K562 (cell line): Measurements from ENCODE around the gene ACOX1. TPM values are rescaled to one million over a fixed set of nuclear protein-coding genes. Genes with fewer than 3 reads are reported as not detected.

Experiments
- ATAC-seq: fragments of 200-7000 bp; cut with Tn5 transposase; 3 replicates; pipeline ENCODE4 v1.9.1; 2020; ENCODE audit warnings: moderate library complexity
- BruUV-seq: library from RNA; stranded (reverse); fragments of 400-500 nt; replicated peaks from 2 replicates; lab custom pipeline; 2021; lab: Mats Ljungman, UMichigan
- CTCF ChIA-PET: fragments of 300-600 bp; formaldehyde crosslinking; extraction: SDS; loops from one replicate; lab custom pipeline; 2021; ENCODE audit warnings: low intra/inter-chr PET ratio; lab: Yijun Ruan, JAX
- POLR2A ChIA-PET: fragments of 300-600, 350-650 bp; sonication (Branson Sonifier 250); formaldehyde crosslinking; extraction: SDS; loops from one replicate; lab custom pipeline; 2021; ENCODE audit warnings: antibody characterized with exemption, inconsistent platforms; lab: Yijun Ruan, JAX
- DNase-seq, 4 experiments: peaks; one replicate each; pipeline versions ENCODE4 v3.0.0 to v3.0.0-alpha.2; 2011 to 2018; ENCODE audit warnings: low spot score in 3 of 4, mixed read lengths in 3 of 4; ENCODE audit errors: extremely low read depth in 1 of 4
- FAIRE-seq: peaks from 2 replicates; lab custom pipeline; 2011; peaks lifted over from hg19 to GRCh38; lab: Jason Lieb, UNC
- H2AFZ ChIP-seq: 2 replicates; pipeline ENCODE4 v1.6.0; 2011; ENCODE audit warnings: low read depth, low read length, control low read depth, inconsistent platforms
- H3K27ac ChIP-seq: fragments of 200-600 bp; 3 replicates; pipeline ENCODE4 v1.8.0; 2011; ENCODE audit warnings: low read depth, mild to moderate bottlenecking, control low read depth, inconsistent platforms, low read length, moderate library complexity, mixed read lengths; ENCODE audit errors: extremely low read depth
- H3K27me3 ChIP-seq, 2 experiments: fragments of 300-600 bp in 1 of 2; 2 replicates in 1 of 2; 3 replicates in 1 of 2; pipeline versions ENCODE4 v1.6.0 to v1.8.0; 2011; ENCODE audit warnings: inconsistent platforms in 2 of 2, low read length in 2 of 2, mild to moderate bottlenecking in 1 of 2, mixed read lengths in 1 of 2, moderate library complexity in 1 of 2; ENCODE audit not compliant: control insufficient read depth in 2 of 2, insufficient read depth in 2 of 2
- H3K36me3 ChIP-seq: fragments of 300-600 bp; 3 replicates; pipeline ENCODE4 v1.8.0; 2011; ENCODE audit warnings: mild to moderate bottlenecking, low read length, inconsistent platforms; ENCODE audit not compliant: control insufficient read depth, insufficient read depth
- H3K4me1 ChIP-seq, 2 experiments: fragments of 200-600 bp in 1 of 2; replicated peaks in 1 of 2; 2 replicates in 1 of 2; 3 replicates in 1 of 2; pipeline versions ENCODE4 v1.5.1 to v1.8.0; 2011; ENCODE audit warnings: inconsistent platforms in 2 of 2, low read length in 2 of 2, mild to moderate bottlenecking in 1 of 2, mixed read lengths in 1 of 2, moderate library complexity in 1 of 2; ENCODE audit not compliant: control insufficient read depth in 2 of 2, insufficient read depth in 2 of 2
- H3K4me2 ChIP-seq: 2 replicates; pipeline ENCODE4 v1.6.1; 2011; ENCODE audit warnings: low read length, control low read depth, inconsistent platforms, mixed read lengths; ENCODE audit not compliant: insufficient read depth
- H3K4me3 ChIP-seq: fragments of 200-600 bp; sonication (generic), shearing (Covaris generic); 2 replicates; pipeline ENCODE4 v1.5.1; 2016; ENCODE audit warnings: control low read depth, inconsistent platforms
- H3K79me2 ChIP-seq: fragments of 200-600 bp; 3 replicates; pipeline ENCODE4 v1.8.0; 2011; ENCODE audit warnings: low read length, inconsistent platforms; ENCODE audit not compliant: control insufficient read depth, insufficient read depth
- H3K9ac ChIP-seq, 2 experiments: 2 replicates each; pipeline versions ENCODE4 v1.6.0 to v1.6.1; 2011; ENCODE audit warnings: low read depth in 2 of 2, low read length in 2 of 2, control low read depth in 1 of 2, inconsistent platforms in 1 of 2, mild to moderate bottlenecking in 1 of 2, mixed read lengths in 1 of 2; ENCODE audit not compliant: insufficient read depth in 1 of 2
- H3K9me1 ChIP-seq: one replicate; pipeline ENCODE4 v1.6.0; 2011; ENCODE audit warnings: inconsistent platforms, mild to moderate bottlenecking, low read length, moderate library complexity; ENCODE audit not compliant: control insufficient read depth, insufficient read depth
- H3K9me3 ChIP-seq: replicated peaks from 2 replicates; pipeline ENCODE4 v1.5.1; 2011; ENCODE audit warnings: low read depth, low read length, inconsistent platforms; ENCODE audit not compliant: control insufficient read depth, insufficient read depth
- H4K20me1 ChIP-seq: replicated peaks from 2 replicates; pipeline ENCODE4 v1.6.1; 2011; ENCODE audit warnings: low read length, inconsistent platforms, mixed read lengths; ENCODE audit not compliant: control insufficient read depth, insufficient read depth
- BCL6 ChIP-seq: fragments of 250-450 bp; sonication (Bioruptor Pico); IDR thresholded peaks from 2 replicates; pipeline ENCODE4 v1.4.0; 2020
- CBFA2T3 ChIP-seq: fragments of 450-650 bp; IDR thresholded peaks from 2 replicates; pipeline ENCODE4 v1.6.1; 2017
- HIVEP1 ChIP-seq: fragments of 250-450 bp; sonication (Bioruptor Pico); IDR thresholded peaks from 2 replicates; pipeline ENCODE4 v1.4.0; 2020; ENCODE audit warnings: mild to moderate bottlenecking
- HNRNPLL ChIP-seq: fragments of 200-400 bp; formaldehyde crosslinking; IDR thresholded peaks from 2 replicates; pipeline ENCODE4 v1.6.1; 2017; ENCODE audit warnings: low read length, low read depth, mild to moderate bottlenecking; ENCODE audit not compliant: poor library complexity, severe bottlenecking
- MYBL2 ChIP-seq, 2 experiments: fragments of 450-650 bp in 1 of 2; sonication (generic) in 1 of 2; formaldehyde crosslinking in 1 of 2; IDR thresholded peaks; 2 replicates each; pipeline versions ENCODE4 v1.6.1 to v1.8.1; 2017 to 2022; ENCODE audit warnings: borderline replicate concordance in 1 of 2, inconsistent platforms in 1 of 2, low read depth in 1 of 2, mild to moderate bottlenecking in 1 of 2, missing genetic modification reagents in 1 of 2, moderate library complexity in 1 of 2
- RERE ChIP-seq: sonication (generic); formaldehyde crosslinking; IDR thresholded peaks from 2 replicates; pipeline ENCODE4 v1.8.0; 2023; ENCODE audit warnings: missing genetic modification reagents, mild to moderate bottlenecking, borderline replicate concordance
- SRSF7 ChIP-seq: fragments of 200-400 bp; formaldehyde crosslinking; optimal IDR thresholded peaks from 2 replicates; pipeline ENCODE3; 2017; ENCODE audit warnings: mild to moderate bottlenecking, low read depth, low read length
- ZBTB26 ChIP-seq: fragments of 450-650 bp; formaldehyde crosslinking; IDR thresholded peaks from 2 replicates; pipeline ENCODE4 v1.4.0; 2022; ENCODE audit warnings: missing genetic modification characterization
- ZNF584 ChIP-seq: fragments of 200-800 bp; sonication (Bioruptor generic); IDR thresholded peaks from 2 replicates; pipeline ENCODE4 v1.6.1; 2016; ENCODE audit warnings: low read depth, mild to moderate bottlenecking, missing genetic modification characterization, missing compliant biosample characterization
- WGBS: fragments of 100-300 bp; shearing (Covaris generic); methylation state at CpG from one replicate; pipeline ENCODE4 v1.1.6; 2016; ENCODE audit warnings: low coverage, mixed read lengths; ENCODE audit not compliant: insufficient coverage; ENCODE audit errors: missing lambda C conversion rate; 5-methylcytosine and 5-hydroxymethylcytosine counted together
- in situ Hi-C: fragments of 300-500 bp; cut with MboI; formaldehyde crosslinking; loops from 4 replicates; pipeline ENCODE4 v1.15.0; 2018; ENCODE audit warnings: inconsistent platforms, mixed read lengths
- intact Hi-C: fragments of 100-400 bp; cut with micrococcal nuclease; formaldehyde crosslinking; loops from 2 replicates; pipeline ENCODE4 v1.14.2; 2022
- polyA plus RNA-seq, 8 experiments: library from polyadenylated mRNA; depleted of rRNA in 4 of 8; stranded (reverse) in 5 of 8; unstranded in 3 of 8; fragments of >200 nt; fragmentation: Nextera tagmentation in 2 of 8; fragmentation: Illumina TruSeq in 1 of 8; extraction: Ambion mirVana in 2 of 8; extraction: Trizol in 1 of 8; gene quantifications; 2 replicates each; pipeline versions ENCODE4 v1.2.1 to v1.2.3, GENCODE V29; 2011 to 2014; ENCODE audit warnings: inconsistent platforms in 1 of 8, missing spikeins in 1 of 8
- total RNA-seq, 7 experiments: library from RNA; depleted of rRNA in 6 of 7; stranded (reverse); fragments of >200 nt in 6 of 7; fragmentation: Illumina TruSeq in 2 of 7; extraction: Trizol in 2 of 7; gene quantifications; 2 replicates each; pipeline versions ENCODE4 v1.2.1 to v1.2.3, GENCODE V29; 2011 to 2021; ENCODE audit warnings: low replicate concordance in 1 of 7

Gene ACOX1
- total and polyA plus RNA-seq, 9 of the 15 experiments (the other 6 are each of a cell fraction or from before 2014, with no cell fraction given): 7.8 to 24.1 (median 14.5) TPM

- Histone ChIP-seq H3K9ac (no peak overlapping the region), H3K79me2 (peaks cover 3% of the 10 kb centered on the region), H3K4me3 (no peak overlapping the region), H3K36me3 (peaks cover 3% of the 10 kb centered on the region; the same call in 1 of the 3 replicates), H3K27ac (no peak overlapping the region), H3K27me3 (no peaks in the 10 kb centered on the region), H3K4me2 (no peak overlapping the region), H2AFZ (no peak overlapping the region), H3K9me1 (no peaks in the 10 kb centered on the region), H3K4me1 (peaks cover 6 to 39% of the 10 kb centered on the region in 2 experiments; a peak in 3 of 5 replicates), H4K20me1 (no peaks in the 10 kb centered on the region), H3K9me3 (no peaks in the 10 kb centered on the region)
- no peak for TF ChIP-seq ZNF584
- no peak for TF ChIP-seq BCL6 (CRISPR knock-in tag)
- TF ChIP-seq CBFA2T3: no peak
- TF ChIP-seq HIVEP1: no peak
- TF ChIP-seq SRSF7: no peak
- no peak for TF ChIP-seq MYBL2 (IDR thresholded peaks at IDR 0.05; ENCODE audit: low read depth)
- no peak for TF ChIP-seq MYBL2 (CRISPR knock-in tag; IDR thresholded peaks at IDR 0.05; ENCODE audit: borderline replicate concordance)
- TF ChIP-seq ZBTB26 (CRISPR knock-in tag): no peak
- TF ChIP-seq HNRNPLL: no peak
- no peak for TF ChIP-seq RERE (CRISPR knock-in tag)
- no TSS peak for BruUV-seq
- ChIA-PET CTCF (no interaction called here), POLR2A (interaction anchor here (0.5 to 1.6 kb wide), 7 partner anchors 12 to 330 kb away, joined by 3 to 8 read pairs (median 3); partner anchors contain the start of gene TRIM65)
- intact Hi-C loops (loop anchor here (5.0 kb wide), 1 partner anchor 78 kb away; no protein-coding TSS in a partner anchor), in situ Hi-C loops (loop anchor here (5.0 kb wide), 1 partner anchor 98 kb away; no protein-coding TSS in a partner anchor)
- 66% methylated on average over 14 of the region's 14 CpGs for WGBS
- ATAC-seq: no peak
- no peak for FAIRE-seq
- DNase-seq: no peak
Measured at GRCh38 chr17:75909051-75909811, 69.7 kb downstream of the ACOX1 start.
